Measurements from ENCODE around the gene PGAM4. TPM values are rescaled to one million over a fixed set of nuclear protein-coding genes. Genes with fewer than 3 reads are reported as not detected.
"Not testable (repeated sequence)": the region's sequence is repeated elsewhere in the genome, so short reads cannot be mapped to it uniquely, and the experiment has no call there.

Gene PGAM4
- total RNA-seq, 4 donors from 2014 or later, result not detected

GRCh38 chrX:77949840-77950239, 19.6 kb downstream of the PGAM4 start:
- intact Hi-C loops (cut with DNase I; ENCODE audit: low total_unique reads) (no loop called here), in situ Hi-C loops (cut with MboI; ENCODE audit: low sequenced_read_pairs in 4 of 4) (no loop called here)
- Histone ChIP-seq H3K9me3 (no peaks in the 10 kb centered on the region), H3K4me1 (peaks cover 9 to 12% of the 10 kb centered on the region in 2 donors), H3K27ac (no peak overlapping the region), H3K36me3 (no peaks in the 10 kb centered on the region), H3K27me3 (no peaks in the 10 kb centered on the region), H3K4me3 (no peak overlapping the region)
- DNase-seq, result no peak
- no peak for TF ChIP-seq POLR2A (IDR thresholded peaks at IDR 0.05)
- TF ChIP-seq, protein P1, sequence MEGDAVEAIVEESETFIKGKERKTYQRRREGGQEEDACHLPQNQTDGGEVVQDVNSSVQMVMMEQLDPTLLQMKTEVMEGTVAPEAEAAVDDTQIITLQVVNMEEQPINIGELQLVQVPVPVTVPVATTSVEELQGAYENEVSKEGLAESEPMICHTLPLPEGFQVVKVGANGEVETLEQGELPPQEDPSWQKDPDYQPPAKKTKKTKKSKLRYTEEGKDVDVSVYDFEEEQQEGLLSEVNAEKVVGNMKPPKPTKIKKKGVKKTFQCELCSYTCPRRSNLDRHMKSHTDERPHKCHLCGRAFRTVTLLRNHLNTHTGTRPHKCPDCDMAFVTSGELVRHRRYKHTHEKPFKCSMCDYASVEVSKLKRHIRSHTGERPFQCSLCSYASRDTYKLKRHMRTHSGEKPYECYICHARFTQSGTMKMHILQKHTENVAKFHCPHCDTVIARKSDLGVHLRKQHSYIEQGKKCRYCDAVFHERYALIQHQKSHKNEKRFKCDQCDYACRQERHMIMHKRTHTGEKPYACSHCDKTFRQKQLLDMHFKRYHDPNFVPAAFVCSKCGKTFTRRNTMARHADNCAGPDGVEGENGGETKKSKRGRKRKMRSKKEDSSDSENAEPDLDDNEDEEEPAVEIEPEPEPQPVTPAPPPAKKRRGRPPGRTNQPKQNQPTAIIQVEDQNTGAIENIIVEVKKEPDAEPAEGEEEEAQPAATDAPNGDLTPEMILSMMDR (IDR thresholded peaks at IDR 0.05 in 4 of 5, conservative IDR thresholded peaks at IDR 0.05 in 1 of 5), result no peak
- no peak for ATAC-seq

DNA sequence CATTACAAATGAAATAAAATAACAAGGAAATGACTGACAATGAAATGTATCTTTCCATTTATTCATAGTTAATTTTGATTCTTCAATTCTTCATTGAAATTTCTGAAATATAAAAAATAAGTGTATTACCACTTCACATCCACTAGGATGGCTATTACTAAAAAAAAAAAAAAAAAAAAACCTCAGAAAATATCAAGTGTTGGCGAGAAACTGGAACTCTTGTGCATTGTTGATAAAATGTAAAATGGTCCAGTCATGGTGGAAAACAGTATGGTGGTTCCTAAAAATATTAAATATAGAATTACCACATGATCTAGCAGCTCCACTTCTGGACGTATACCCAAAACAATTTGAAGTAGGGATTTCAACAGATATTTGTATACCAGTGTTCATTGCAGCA, 22.9 kb downstream of the PGAM4 start:
- H3K36me3 ChIP-seq, result no peaks in the 10 kb centered on the region
- peaks cover 0 to 3% of the 10 kb centered on the region in 2 donors for H3K4me1 ChIP-seq
- intact Hi-C loops (cut with DNase I; ENCODE audit: low total_unique reads) (no loop called here), in situ Hi-C loops (cut with MboI; ENCODE audit: low sequenced_read_pairs in 4 of 4) (no loop called here)
- H3K27ac ChIP-seq, result no peak overlapping the region
- no peaks in the 10 kb centered on the region for H3K9me3 ChIP-seq
- DNase-seq (no peak), ATAC-seq (no peak)
- no peak overlapping the region for H3K4me3 ChIP-seq
- no peaks in the 10 kb centered on the region for H3K27me3 ChIP-seq
- TF ChIP-seq, protein P1 (IDR thresholded peaks at IDR 0.05 in 4 of 5, conservative IDR thresholded peaks at IDR 0.05 in 1 of 5), result no peak
- no peak for TF ChIP-seq POLR2A (IDR thresholded peaks at IDR 0.05)

GRCh38 chrX:77945910-77946545, 23.4 kb downstream of the PGAM4 start:
- H3K4me3 ChIP-seq, result no peak overlapping the region
- intact Hi-C loops (cut with DNase I; ENCODE audit: low total_unique reads) (no loop called here), in situ Hi-C loops (cut with MboI; ENCODE audit: low sequenced_read_pairs in 4 of 4) (no loop called here)
- H3K9me3 ChIP-seq, result no peaks in the 10 kb centered on the region
- ATAC-seq, result no peak
- DNase-seq, result no peak
- H3K4me1 ChIP-seq, result peaks cover 0 to 3% of the 10 kb centered on the region in 2 donors
- no peaks in the 10 kb centered on the region for H3K36me3 ChIP-seq
- TF ChIP-seq, protein P1 (IDR thresholded peaks at IDR 0.05 in 4 of 5, conservative IDR thresholded peaks at IDR 0.05 in 1 of 5), result no peak
- no peak for TF ChIP-seq POLR2A (IDR thresholded peaks at IDR 0.05)
- H3K27me3 ChIP-seq, result no peaks in the 10 kb centered on the region
- H3K27ac ChIP-seq, result no peak overlapping the region

GRCh38 chrX:77945031-77945430, 24.4 kb downstream of the PGAM4 start:
- H3K27me3 ChIP-seq; H3K27ac ChIP-seq; H3K36me3 ChIP-seq; H3K9me3 ChIP-seq; H3K4me1 ChIP-seq; ATAC-seq; DNase-seq; in situ Hi-C loops (cut with MboI; ENCODE audit: low sequenced_read_pairs in 4 of 4); H3K4me3 ChIP-seq; intact Hi-C loops (cut with DNase I; ENCODE audit: low total_unique reads): not testable (repeated sequence)

DNA sequence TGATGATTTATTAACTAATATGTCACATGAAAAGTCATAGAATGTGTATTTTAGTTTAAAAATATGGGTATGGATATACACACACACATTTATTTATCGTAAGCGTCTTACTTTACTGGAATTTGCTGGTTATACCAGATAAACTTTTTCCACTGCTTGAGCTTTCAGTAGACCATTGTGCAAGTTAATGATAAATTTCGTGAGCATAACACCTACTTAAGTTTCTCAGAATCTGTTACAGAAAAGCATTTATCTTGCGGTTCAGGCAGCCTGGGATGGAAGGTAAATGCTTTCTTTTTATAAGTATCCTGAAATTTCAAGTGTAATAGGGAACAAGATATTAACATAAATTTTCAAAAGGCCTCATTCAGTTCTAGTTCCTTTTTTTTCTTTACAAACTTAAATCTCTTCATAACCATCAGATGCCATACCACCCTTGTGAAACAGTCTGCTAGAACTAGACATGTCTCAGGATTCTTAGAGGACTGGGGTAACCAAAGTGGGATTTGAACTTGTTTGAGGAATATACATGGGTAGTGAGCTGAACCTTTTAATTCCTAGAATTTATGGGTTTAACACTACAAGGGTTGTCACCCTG, 31.3 kb downstream of the PGAM4 start:
- Histone ChIP-seq H3K36me3 (no peaks in the 10 kb centered on the region), H3K4me3 (no peak overlapping the region), H3K27ac (no peak overlapping the region), H3K4me1 (no peaks in the 10 kb centered on the region), H3K9me3 (no peaks in the 10 kb centered on the region), H3K27me3 (no peaks in the 10 kb centered on the region)
- TF ChIP-seq POLR2A (IDR thresholded peaks at IDR 0.05), result no peak
- TF ChIP-seq, protein P1 (IDR thresholded peaks at IDR 0.05 in 4 of 5, conservative IDR thresholded peaks at IDR 0.05 in 1 of 5), result no peak
- DNase-seq, result no peak
- ATAC-seq, result no peak
- intact Hi-C loops (cut with DNase I; ENCODE audit: low total_unique reads) (no loop called here), in situ Hi-C loops (cut with MboI; ENCODE audit: low sequenced_read_pairs in 4 of 4) (no loop called here)

Measured in gastrocnemius medialis (tissue), 4 donors.